Activated naive CD8-positive, alpha-beta T cell treated with anti-CD3 and anti-CD28 coated beads for 36 hours (primary cell): ENCODE data around the gene SCAMP1. TPM values are rescaled to one million over a fixed set of nuclear protein-coding genes. Genes with fewer than 3 reads are reported as not detected.

Experiments
- DNase-seq: peaks from one replicate; pipeline ENCODE4 v3.0.0; 2021
- H3K27ac Mint-ChIP-seq: one replicate; pipeline ENCODE4 v1.8.0; 2022; ENCODE audit warnings: mild to moderate bottlenecking, moderate library complexity, mixed read lengths
- H3K27me3 Mint-ChIP-seq: one replicate; pipeline ENCODE4 v1.8.0; 2022; ENCODE audit warnings: mild to moderate bottlenecking, mixed read lengths
- H3K36me3 Mint-ChIP-seq: one replicate; pipeline ENCODE4 v1.8.0; 2021; ENCODE audit warnings: mild to moderate bottlenecking, mixed read lengths
- H3K4me1 Mint-ChIP-seq: one replicate; pipeline ENCODE4 v1.8.0; 2021; ENCODE audit warnings: mixed read lengths
- H3K4me3 Mint-ChIP-seq: one replicate; pipeline ENCODE4 v1.8.0; 2022; ENCODE audit warnings: mild to moderate bottlenecking, moderate library complexity, mixed read lengths
- H3K9me3 Mint-ChIP-seq: one replicate; pipeline ENCODE4 v1.8.0; 2022; ENCODE audit warnings: mixed read lengths
- total RNA-seq, 2 experiments: library from RNA; stranded (reverse); gene quantifications; one replicate each; pipeline ENCODE4 v1.2.3, GENCODE V29; 2021

SCAMP1 gene
- total RNA-seq, 2 experiments from 2014 or later = 15.6 to 19.9 TPM

- Mint-ChIP-seq H3K9me3 (no peaks in the 10 kb centered on the region), H3K27ac (no peak overlapping the region), H3K4me3 (no peak overlapping the region), H3K27me3 (no peaks in the 10 kb centered on the region), H3K36me3 (peaks cover 5% of the 10 kb centered on the region), H3K4me1 (peaks cover 12% of the 10 kb centered on the region)
- no peak for DNase-seq
Measured at GRCh38 chr5:78486218-78486617, 125.8 kb downstream of the SCAMP1 start.

GRCh38 chr5:78487846-78488245, 127.4 kb downstream of the SCAMP1 start:
- no peak overlapping the region for H3K4me3 Mint-ChIP-seq
- peaks cover 4% of the 10 kb centered on the region for H3K36me3 Mint-ChIP-seq
- no peak overlapping the region for H3K27ac Mint-ChIP-seq
- no peak for DNase-seq
- no peaks in the 10 kb centered on the region for H3K27me3 Mint-ChIP-seq
- H3K4me1 Mint-ChIP-seq = peaks cover 10% of the 10 kb centered on the region
- H3K9me3 Mint-ChIP-seq = no peaks in the 10 kb centered on the region

- Mint-ChIP-seq H3K27ac (no peak overlapping the region), H3K4me3 (no peak overlapping the region), H3K27me3 (peaks cover 2% of the 10 kb centered on the region), H3K9me3 (no peaks in the 10 kb centered on the region), H3K36me3 (peaks cover 3% of the 10 kb centered on the region), H3K4me1 (no peaks in the 10 kb centered on the region)
- DNase-seq = no peak
Measured at GRCh38 chr5:78490709-78491485, 130.5 kb downstream of the SCAMP1 start.

GRCh38 chr5:78492224-78492623, 131.8 kb downstream of the SCAMP1 start:
- Mint-ChIP-seq H3K27ac (no peak overlapping the region), H3K4me3 (no peak overlapping the region), H3K4me1 (no peaks in the 10 kb centered on the region), H3K9me3 (no peaks in the 10 kb centered on the region), H3K36me3 (peaks cover 3% of the 10 kb centered on the region), H3K27me3 (peaks cover 9% of the 10 kb centered on the region)
- DNase-seq = no peak

- no peak for DNase-seq
- no peak overlapping the region for H3K27ac Mint-ChIP-seq
- H3K4me1 Mint-ChIP-seq = no peaks in the 10 kb centered on the region
- peaks cover 12% of the 10 kb centered on the region for H3K27me3 Mint-ChIP-seq
- no peak overlapping the region for H3K4me3 Mint-ChIP-seq
- H3K9me3 Mint-ChIP-seq = no peaks in the 10 kb centered on the region
- H3K36me3 Mint-ChIP-seq = peaks cover 3% of the 10 kb centered on the region
Measured at GRCh38 chr5:78492650-78493049, 132.2 kb downstream of the SCAMP1 start.

- no peaks in the 10 kb centered on the region for H3K36me3 Mint-ChIP-seq
- no peak overlapping the region for H3K27ac Mint-ChIP-seq
- DNase-seq = no peak
- no peaks in the 10 kb centered on the region for H3K9me3 Mint-ChIP-seq
- H3K27me3 Mint-ChIP-seq = peaks cover 27% of the 10 kb centered on the region
- H3K4me3 Mint-ChIP-seq = no peak overlapping the region
- no peaks in the 10 kb centered on the region for H3K4me1 Mint-ChIP-seq
Measured at GRCh38 chr5:78495800-78496199, 135.4 kb downstream of the SCAMP1 start.

- no peak for DNase-seq
- Mint-ChIP-seq H3K4me1 (no peaks in the 10 kb centered on the region), H3K4me3 (no peak overlapping the region), H3K27ac (no peak overlapping the region), H3K27me3 (peaks cover 33% of the 10 kb centered on the region), H3K36me3 (no peaks in the 10 kb centered on the region), H3K9me3 (no peaks in the 10 kb centered on the region)
Measured at GRCh38 chr5:78496373-78496772, 136.0 kb downstream of the SCAMP1 start.

- Mint-ChIP-seq H3K27ac (no peak overlapping the region), H3K4me3 (no peak overlapping the region), H3K27me3 (peaks cover 44% of the 10 kb centered on the region), H3K36me3 (no peaks in the 10 kb centered on the region), H3K4me1 (no peaks in the 10 kb centered on the region), H3K9me3 (no peaks in the 10 kb centered on the region)
- no peak for DNase-seq
Measured at GRCh38 chr5:78497573-78498533, 137.4 kb downstream of the SCAMP1 start.

- Mint-ChIP-seq H3K27ac (no peak overlapping the region), H3K27me3 (peaks cover 44% of the 10 kb centered on the region), H3K4me3 (no peak overlapping the region), H3K4me1 (no peaks in the 10 kb centered on the region), H3K9me3 (no peaks in the 10 kb centered on the region), H3K36me3 (no peaks in the 10 kb centered on the region)
- DNase-seq = no peak
Measured at GRCh38 chr5:78499485-78499884, 139.1 kb downstream of the SCAMP1 start.

GRCh38 chr5:78500028-78500427, 139.6 kb downstream of the SCAMP1 start:
- no peak for DNase-seq
- no peak overlapping the region for H3K27ac Mint-ChIP-seq
- H3K4me3 Mint-ChIP-seq = no peak overlapping the region
- no peaks in the 10 kb centered on the region for H3K4me1 Mint-ChIP-seq
- H3K36me3 Mint-ChIP-seq = no peaks in the 10 kb centered on the region
- peaks cover 44% of the 10 kb centered on the region for H3K27me3 Mint-ChIP-seq
- no peaks in the 10 kb centered on the region for H3K9me3 Mint-ChIP-seq

GRCh38 chr5:78500871-78501270, 140.5 kb downstream of the SCAMP1 start:
- Mint-ChIP-seq H3K27ac (no peak overlapping the region), H3K27me3 (peaks cover 42% of the 10 kb centered on the region), H3K9me3 (no peaks in the 10 kb centered on the region), H3K36me3 (no peaks in the 10 kb centered on the region), H3K4me1 (no peaks in the 10 kb centered on the region), H3K4me3 (no peak overlapping the region)
- no peak for DNase-seq

- Mint-ChIP-seq H3K4me1 (no peaks in the 10 kb centered on the region), H3K36me3 (no peaks in the 10 kb centered on the region), H3K4me3 (no peak overlapping the region), H3K27ac (no peak overlapping the region), H3K9me3 (no peaks in the 10 kb centered on the region), H3K27me3 (peaks cover 46% of the 10 kb centered on the region)
- DNase-seq = no peak
Measured at GRCh38 chr5:78501411-78502352, 141.3 kb downstream of the SCAMP1 start.

GRCh38 chr5:78503958-78504653, 143.7 kb downstream of the SCAMP1 start:
- H3K4me1 Mint-ChIP-seq = peaks cover 2% of the 10 kb centered on the region
- H3K4me3 Mint-ChIP-seq = no peak overlapping the region
- peaks cover 49% of the 10 kb centered on the region for H3K27me3 Mint-ChIP-seq
- H3K27ac Mint-ChIP-seq = no peak overlapping the region
- DNase-seq = no peak
- no peaks in the 10 kb centered on the region for H3K9me3 Mint-ChIP-seq
- no peaks in the 10 kb centered on the region for H3K36me3 Mint-ChIP-seq
